ENCODE data around the gene C6orf15.

C6orf15 gene

GRCh38 chr6:31065556-31065955, 46.8 kb downstream of the C6orf15 start:
- DNase-seq, result no peak

GRCh38 chr6:31063906-31064435, 48.4 kb downstream of the C6orf15 start:
- no peak for DNase-seq
